HG03432 (cell line): ENCODE measurements around the gene CENPQ.
A peak's percentile ranks its signal among the peaks of the same experiment; 100 is the strongest.

Source experiments
- ATAC-seq: cut with Tn5 transposase; IDR thresholded peaks from one replicate; pipeline ENCODE4 v1.9.1; 2021; ENCODE audit warnings: mild to moderate bottlenecking, moderate library complexity; ENCODE audit not compliant: unreplicated experiment

CENPQ gene

GRCh38 chr6:49504666-49505065 is 41.5 kb downstream of the CENPQ start:
- ATAC-seq, result no peak

GRCh38 chr6:49506569-49507111 is 43.5 kb downstream of the CENPQ start:
- no peak for ATAC-seq

GRCh38 chr6:49509342-49509741 is 46.2 kb downstream of the CENPQ start:
- no peak for ATAC-seq

GRCh38 chr6:49513153-49513989 is 50.2 kb downstream of the CENPQ start:
- no peak for ATAC-seq

- ATAC-seq, result no peak
These were observed 51.7 kb downstream of the CENPQ start for GRCh38 chr6:49514571-49515484.

GRCh38 chr6:49515485-49516146 is 52.4 kb downstream of the CENPQ start:
- no peak for ATAC-seq

GRCh38 chr6:49516147-49516505 is 53.0 kb downstream of the CENPQ start:
- no peak for ATAC-seq

GRCh38 chr6:49517919-49518318 is 54.7 kb downstream of the CENPQ start:
- ATAC-seq, result no peak

- peak; percentile 95 for ATAC-seq
These were observed 56.5 kb downstream of the CENPQ start for GRCh38 chr6:49519660-49520059.

- ATAC-seq, result no peak
These were observed 59.8 kb downstream of the CENPQ start for GRCh38 chr6:49522710-49523593.

GRCh38 chr6:49523901-49524300 is 60.7 kb downstream of the CENPQ start:
- ATAC-seq, result no peak

GRCh38 chr6:49524541-49524940 is 61.4 kb downstream of the CENPQ start:
- ATAC-seq, result no peak

- ATAC-seq, result no peak
These were observed 63.4 kb downstream of the CENPQ start for GRCh38 chr6:49526598-49526997.

GRCh38 chr6:49527320-49527719 is 64.2 kb downstream of the CENPQ start:
- ATAC-seq, result no peak

- ATAC-seq, result no peak
These were observed 65.4 kb downstream of the CENPQ start for GRCh38 chr6:49528571-49528970.

- no peak for ATAC-seq
These were observed 67.1 kb downstream of the CENPQ start for GRCh38 chr6:49530141-49530776.

GRCh38 chr6:49531774-49532569 is 68.8 kb downstream of the CENPQ start:
- ATAC-seq, result peak; percentile 97

- ATAC-seq, result no peak
These were observed 72.6 kb downstream of the CENPQ start for GRCh38 chr6:49535795-49536194.

GRCh38 chr6:49539102-49539501 is 75.9 kb downstream of the CENPQ start:
- no peak for ATAC-seq
